Retinal pigment epithelial cell (primary cell): Measurements from ENCODE around the gene GPR61.

ENCODE experiments used
- DNase-seq: peaks from one replicate; pipeline ENCODE4 v3.0.0-alpha.2; 2010; ENCODE audit warnings: low read depth
- H3K4me3 ChIP-seq: 2 replicates; pipeline ENCODE4 v1.5.1; 2011; ENCODE audit warnings: mild to moderate bottlenecking, low read length, control low read depth, moderate library complexity
- TF ChIP-seq, protein P1 (sequence below): conservative IDR thresholded peaks from 2 replicates; pipeline ENCODE4 v1.5.1; 2011; ENCODE audit warnings: low read depth, low read length, control low read depth, inconsistent platforms

Gene GPR61

DNA sequence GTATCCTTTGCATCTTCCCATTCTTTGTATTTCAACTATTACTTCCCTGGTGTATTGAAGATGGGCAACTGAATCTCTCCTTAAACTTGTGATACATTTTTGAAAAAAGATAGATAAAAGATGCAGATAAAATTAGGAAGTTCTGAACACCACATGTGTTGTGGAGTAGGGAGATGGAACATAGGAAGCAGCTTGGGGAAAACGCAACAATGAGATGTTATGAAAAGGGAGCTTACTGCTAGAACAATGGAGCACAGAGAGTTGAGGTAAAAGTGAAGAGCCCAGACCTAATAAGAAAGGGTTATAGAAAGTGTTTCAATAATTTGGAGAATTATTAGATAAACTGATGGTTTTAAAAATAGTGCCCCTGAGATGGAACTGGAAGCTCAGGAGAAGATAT lies 29.7 kb downstream of the GPR61 start:
- TF ChIP-seq, protein P1, sequence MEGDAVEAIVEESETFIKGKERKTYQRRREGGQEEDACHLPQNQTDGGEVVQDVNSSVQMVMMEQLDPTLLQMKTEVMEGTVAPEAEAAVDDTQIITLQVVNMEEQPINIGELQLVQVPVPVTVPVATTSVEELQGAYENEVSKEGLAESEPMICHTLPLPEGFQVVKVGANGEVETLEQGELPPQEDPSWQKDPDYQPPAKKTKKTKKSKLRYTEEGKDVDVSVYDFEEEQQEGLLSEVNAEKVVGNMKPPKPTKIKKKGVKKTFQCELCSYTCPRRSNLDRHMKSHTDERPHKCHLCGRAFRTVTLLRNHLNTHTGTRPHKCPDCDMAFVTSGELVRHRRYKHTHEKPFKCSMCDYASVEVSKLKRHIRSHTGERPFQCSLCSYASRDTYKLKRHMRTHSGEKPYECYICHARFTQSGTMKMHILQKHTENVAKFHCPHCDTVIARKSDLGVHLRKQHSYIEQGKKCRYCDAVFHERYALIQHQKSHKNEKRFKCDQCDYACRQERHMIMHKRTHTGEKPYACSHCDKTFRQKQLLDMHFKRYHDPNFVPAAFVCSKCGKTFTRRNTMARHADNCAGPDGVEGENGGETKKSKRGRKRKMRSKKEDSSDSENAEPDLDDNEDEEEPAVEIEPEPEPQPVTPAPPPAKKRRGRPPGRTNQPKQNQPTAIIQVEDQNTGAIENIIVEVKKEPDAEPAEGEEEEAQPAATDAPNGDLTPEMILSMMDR, result no peak
- no peak for DNase-seq
- no peak overlapping the region for H3K4me3 ChIP-seq

DNA sequence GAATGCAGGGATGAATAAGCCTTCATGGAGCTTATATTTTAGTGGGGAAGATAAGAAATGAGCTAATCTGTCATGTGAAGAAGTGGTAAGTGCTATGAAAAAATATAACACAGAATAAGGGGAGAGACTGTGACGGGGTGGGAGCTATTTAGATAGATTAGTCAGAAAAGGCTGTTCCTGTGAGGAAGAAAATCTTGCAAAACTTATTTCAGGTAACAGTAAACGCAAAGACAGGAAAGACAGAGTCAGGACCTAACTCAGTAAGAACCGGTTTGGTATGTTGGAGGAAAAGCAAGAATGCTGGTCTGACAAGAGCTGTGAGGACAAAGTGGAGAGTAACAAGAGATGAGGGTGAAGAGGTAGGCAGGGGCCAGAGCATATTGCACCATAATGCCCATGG lies 30.7 kb downstream of the GPR61 start:
- H3K4me3 ChIP-seq, result no peak overlapping the region
- DNase-seq, result peak; percentile 11
- TF ChIP-seq, protein P1, result no peak

DNA sequence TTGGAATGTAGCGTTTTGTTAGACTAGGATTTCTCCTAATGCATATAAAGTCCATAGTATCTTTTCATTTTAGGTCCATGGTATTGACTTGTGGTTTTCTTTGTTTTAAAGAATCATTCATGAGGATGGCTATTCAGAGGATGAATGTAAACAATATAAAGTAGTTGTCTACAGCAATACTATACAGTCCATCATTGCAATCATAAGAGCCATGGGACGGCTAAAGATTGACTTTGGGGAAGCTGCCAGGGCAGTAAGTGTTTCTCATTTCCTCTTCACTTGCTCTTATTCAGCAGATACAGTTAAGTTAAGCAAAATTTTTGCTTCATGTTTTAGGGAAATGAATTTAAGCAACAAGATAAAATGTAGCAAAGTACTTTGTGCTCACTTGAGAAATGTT lies 34.1 kb downstream of the GPR61 start:
- TF ChIP-seq, protein P1, result no peak
- DNase-seq, result no peak
- no peak overlapping the region for H3K4me3 ChIP-seq

DNA sequence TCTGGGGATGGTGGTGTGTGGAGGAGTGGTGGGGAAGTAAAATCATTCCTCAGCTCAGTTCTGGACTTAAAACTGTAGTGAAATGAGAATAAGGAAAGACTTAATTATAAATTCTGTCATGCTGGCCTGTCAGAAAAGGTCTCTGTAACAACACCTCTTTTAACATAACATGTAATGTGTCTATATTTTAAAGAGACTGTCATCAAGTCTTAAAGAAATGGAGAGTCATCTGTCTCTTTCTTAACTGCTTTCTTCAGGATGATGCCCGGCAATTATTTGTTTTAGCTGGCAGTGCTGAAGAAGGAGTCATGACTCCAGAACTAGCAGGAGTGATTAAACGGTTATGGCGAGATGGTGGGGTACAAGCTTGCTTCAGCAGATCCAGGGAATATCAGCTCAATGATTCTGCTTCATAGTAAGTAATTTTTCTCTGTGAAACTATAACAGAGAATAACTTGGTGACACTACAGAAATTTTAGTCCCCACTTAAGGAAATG lies 39.3 kb downstream of the GPR61 start:
- TF ChIP-seq, protein P1, result no peak
- no peak for DNase-seq
- no peak overlapping the region for H3K4me3 ChIP-seq

DNA sequence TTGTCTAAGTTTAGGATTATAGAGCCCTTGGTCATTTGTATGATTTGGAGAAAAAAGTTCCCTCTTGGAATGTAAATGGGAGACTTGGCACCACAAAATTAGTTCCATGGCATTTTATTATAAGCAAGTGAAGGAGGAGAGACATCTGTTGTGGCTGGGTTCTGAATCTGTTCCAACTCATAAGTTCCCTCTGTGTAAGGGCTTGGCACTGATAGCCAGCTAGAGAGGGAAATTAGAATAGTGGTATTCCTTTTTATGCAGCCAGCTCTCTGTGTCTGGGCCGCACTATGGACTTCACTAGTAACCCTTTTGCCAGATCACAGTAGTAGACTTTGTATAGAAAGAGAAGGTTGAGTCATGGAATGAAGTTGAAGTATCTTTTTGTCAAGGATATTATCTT lies 39.8 kb downstream of the GPR61 start:
- no peak overlapping the region for H3K4me3 ChIP-seq
- TF ChIP-seq, protein P1, result no peak
- no peak for DNase-seq

DNA sequence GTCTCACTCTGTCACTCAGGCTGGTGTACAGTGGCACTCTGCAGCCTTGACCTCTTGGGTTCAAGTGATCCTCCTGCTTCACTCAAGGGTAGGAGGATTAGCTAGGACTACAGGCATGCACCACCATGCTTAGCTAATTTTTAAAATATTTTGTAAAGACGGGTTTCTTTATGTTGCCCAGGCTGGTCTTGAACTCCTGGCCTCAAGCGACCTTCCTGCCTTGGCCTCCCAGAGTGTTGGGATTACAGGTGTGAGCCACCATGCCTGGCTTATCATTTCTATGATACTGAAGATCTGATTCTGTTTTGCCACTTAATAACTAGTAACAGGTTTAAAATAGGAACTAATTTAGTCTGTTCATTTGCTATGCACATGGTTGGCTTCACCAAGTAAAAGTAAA lies 42.3 kb downstream of the GPR61 start:
- no peak for DNase-seq
- H3K4me3 ChIP-seq, result no peak overlapping the region

DNA sequence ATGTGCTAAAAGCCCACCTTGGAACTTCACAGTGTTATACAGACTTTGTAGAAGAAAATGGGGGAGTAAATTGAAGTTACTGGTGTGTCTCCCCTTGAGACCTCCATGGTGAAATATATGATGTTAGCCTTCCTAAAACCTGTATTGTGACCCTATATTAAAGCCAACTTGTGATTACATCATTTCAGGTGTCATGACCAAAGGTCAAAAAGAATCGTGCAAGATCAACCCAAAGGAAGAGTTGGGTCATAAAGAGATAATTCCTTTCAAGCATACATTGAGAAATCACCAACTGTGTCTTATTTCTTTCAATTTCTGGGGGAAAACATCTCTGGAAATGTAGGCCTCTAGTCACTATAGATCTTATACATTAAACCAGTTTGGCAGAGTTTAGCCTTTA lies 45.1 kb downstream of the GPR61 start:
- no peak for DNase-seq
- TF ChIP-seq, protein P1, result no peak
- H3K4me3 ChIP-seq, result no peak overlapping the region

More for the DNA sequence above, 42.3 kb downstream of the GPR61 start:
- TF ChIP-seq, protein P1, result no peak
